ENCODE data around the gene CYP27C1.

DNA sequence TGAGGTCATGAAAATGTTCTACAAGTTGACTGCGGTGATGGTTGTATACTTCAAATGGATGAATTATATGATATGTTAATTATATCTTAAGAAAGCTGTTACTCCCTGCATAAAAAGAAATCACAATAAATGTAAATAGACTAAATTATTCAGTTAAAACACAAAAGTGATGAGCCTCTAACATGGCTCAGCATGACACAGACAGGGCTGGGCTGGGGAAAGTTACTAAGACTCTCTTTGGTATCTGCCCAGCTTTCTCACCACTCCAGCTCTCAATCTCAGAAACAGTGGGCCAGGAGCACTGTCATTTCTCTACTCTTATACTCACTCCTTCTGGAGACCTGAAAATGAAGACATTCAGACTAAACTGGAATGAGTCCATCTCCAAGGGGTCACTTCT is 3.5 kb downstream of the CYP27C1 start:
- TF ChIP-seq, protein P1, sequence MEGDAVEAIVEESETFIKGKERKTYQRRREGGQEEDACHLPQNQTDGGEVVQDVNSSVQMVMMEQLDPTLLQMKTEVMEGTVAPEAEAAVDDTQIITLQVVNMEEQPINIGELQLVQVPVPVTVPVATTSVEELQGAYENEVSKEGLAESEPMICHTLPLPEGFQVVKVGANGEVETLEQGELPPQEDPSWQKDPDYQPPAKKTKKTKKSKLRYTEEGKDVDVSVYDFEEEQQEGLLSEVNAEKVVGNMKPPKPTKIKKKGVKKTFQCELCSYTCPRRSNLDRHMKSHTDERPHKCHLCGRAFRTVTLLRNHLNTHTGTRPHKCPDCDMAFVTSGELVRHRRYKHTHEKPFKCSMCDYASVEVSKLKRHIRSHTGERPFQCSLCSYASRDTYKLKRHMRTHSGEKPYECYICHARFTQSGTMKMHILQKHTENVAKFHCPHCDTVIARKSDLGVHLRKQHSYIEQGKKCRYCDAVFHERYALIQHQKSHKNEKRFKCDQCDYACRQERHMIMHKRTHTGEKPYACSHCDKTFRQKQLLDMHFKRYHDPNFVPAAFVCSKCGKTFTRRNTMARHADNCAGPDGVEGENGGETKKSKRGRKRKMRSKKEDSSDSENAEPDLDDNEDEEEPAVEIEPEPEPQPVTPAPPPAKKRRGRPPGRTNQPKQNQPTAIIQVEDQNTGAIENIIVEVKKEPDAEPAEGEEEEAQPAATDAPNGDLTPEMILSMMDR (IDR thresholded peaks at IDR 0.05; ENCODE audit: low read depth, low read length) = no peak
- no peak for TF ChIP-seq EZH2phosphoT487 (IDR thresholded peaks at IDR 0.05; ENCODE audit: low read depth)
